Stomach smooth muscle (tissue), 2 donors: ENCODE data around the gene RPS27A.
A peak's percentile ranks its signal among the peaks of the same experiment; 100 is the strongest.
"Not testable (repeated sequence)": the region's sequence is repeated elsewhere in the genome, so short reads cannot be mapped to it uniquely, and the experiment has no call there.

Source experiments
- H3K27ac ChIP-seq: one replicate; pipeline ENCODE4 v1.7.0; 2013; ENCODE audit warnings: mild to moderate bottlenecking, low read length, inconsistent platforms
- H3K27me3 ChIP-seq, 2 donors: one replicate each; pipeline ENCODE4 v1.7.0; 2013; ENCODE audit warnings: low read length in 2 of 2; ENCODE audit not compliant: insufficient read depth in 2 of 2, control insufficient read depth in 1 of 2
- H3K36me3 ChIP-seq, 2 donors: one replicate each; pipeline ENCODE4 v1.7.0; 2013; ENCODE audit warnings: low read length in 2 of 2; ENCODE audit not compliant: control insufficient read depth in 2 of 2, insufficient read depth in 2 of 2
- H3K4me1 ChIP-seq: one replicate; pipeline ENCODE4 v1.7.0; 2013; ENCODE audit warnings: low read length; ENCODE audit not compliant: control insufficient read depth, insufficient read depth
- H3K4me3 ChIP-seq, 2 donors: one replicate each; pipeline ENCODE4 v1.7.0; 2013; ENCODE audit warnings: low read length in 2 of 2
- H3K9ac ChIP-seq, 2 donors: one replicate each; pipeline ENCODE4 v1.7.0; 2013; ENCODE audit warnings: low read length in 2 of 2, mild to moderate bottlenecking in 1 of 2
- H3K9me3 ChIP-seq, 2 donors: one replicate each; pipeline ENCODE4 v1.7.0; 2013; ENCODE audit warnings: low read length in 2 of 2; ENCODE audit not compliant: control insufficient read depth in 2 of 2
- donor health status: healthy.
- donor health status: Pancreatic carcinoma.

RPS27A gene

GRCh38 chr2:55239656-55240222, 7.3 kb downstream of the RPS27A start:
- H3K4me1 ChIP-seq = no peaks in the 10 kb centered on the region
- no peak overlapping the region for H3K4me3 ChIP-seq
- H3K27me3 ChIP-seq = no peaks in the 10 kb centered on the region
- H3K9me3 ChIP-seq = no peaks in the 10 kb centered on the region
- H3K27ac ChIP-seq = no peak overlapping the region
- H3K9ac ChIP-seq = no peak overlapping the region
- H3K36me3 ChIP-seq = peaks cover 21 to 26% of the 10 kb centered on the region in 2 donors

- H3K4me3 ChIP-seq, H3K9me3 ChIP-seq, H3K9ac ChIP-seq, H3K27me3 ChIP-seq, H3K4me1 ChIP-seq, H3K27ac ChIP-seq: not testable (repeated sequence)
- peaks cover 9 to 17% of the 10 kb centered on the region in 2 donors for H3K36me3 ChIP-seq
Observed at GRCh38 chr2:55241582-55241981, 9.1 kb downstream of the RPS27A start.

GRCh38 chr2:55242617-55243016, 10.1 kb downstream of the RPS27A start:
- Histone ChIP-seq H3K36me3 (peaks cover 14 to 23% of the 10 kb centered on the region in 2 donors), H3K9me3 (no peaks in the 10 kb centered on the region), H3K9ac (no peak overlapping the region)

GRCh38 chr2:55245411-55245810, 12.9 kb downstream of the RPS27A start:
- Histone ChIP-seq H3K9me3 (no peaks in the 10 kb centered on the region), H3K27me3 (no peaks in the 10 kb centered on the region), H3K9ac (no peak overlapping the region), H3K36me3 (peaks cover 23 to 26% of the 10 kb centered on the region in 2 donors), H3K4me3 (no peak overlapping the region), H3K27ac (no peak overlapping the region), H3K4me1 (no peaks in the 10 kb centered on the region)

More at GRCh38 chr2:55242617-55243016, 10.1 kb downstream of the RPS27A start:
- H3K27me3 ChIP-seq = no peaks in the 10 kb centered on the region
- no peak overlapping the region for H3K4me3 ChIP-seq
- H3K4me1 ChIP-seq = no peaks in the 10 kb centered on the region
- H3K27ac ChIP-seq = no peak overlapping the region

GRCh38 chr2:55247025-55247424, 14.5 kb downstream of the RPS27A start:
- Histone ChIP-seq H3K9ac (no peak overlapping the region), H3K4me1 (no peaks in the 10 kb centered on the region), H3K36me3 (peaks cover 24 to 25% of the 10 kb centered on the region in 2 donors), H3K9me3 (no peaks in the 10 kb centered on the region), H3K4me3 (no peak overlapping the region), H3K27me3 (no peaks in the 10 kb centered on the region), H3K27ac (no peak overlapping the region)

- Histone ChIP-seq H3K9me3 (no peaks in the 10 kb centered on the region), H3K4me1 (no peaks in the 10 kb centered on the region), H3K4me3 (no peak overlapping the region), H3K36me3 (peaks cover 23 to 24% of the 10 kb centered on the region in 2 donors), H3K27ac (no peak overlapping the region), H3K9ac (no peak overlapping the region), H3K27me3 (no peaks in the 10 kb centered on the region)
Observed at GRCh38 chr2:55252832-55253231, 20.3 kb downstream of the RPS27A start.

GRCh38 chr2:55259586-55259985, 27.1 kb downstream of the RPS27A start:
- H3K27ac ChIP-seq, H3K4me3 ChIP-seq, H3K27me3 ChIP-seq, H3K9ac ChIP-seq, H3K4me1 ChIP-seq, H3K9me3 ChIP-seq: not testable (repeated sequence)
- H3K36me3 ChIP-seq = peaks cover 12 to 17% of the 10 kb centered on the region in 2 donors

GRCh38 chr2:55268288-55268906, 35.9 kb downstream of the RPS27A start:
- Histone ChIP-seq H3K27ac (peak overlapping the region; percentile 89), H3K9ac (peak overlapping the region; percentile 82 to 95), H3K9me3 (no peaks in the 10 kb centered on the region), H3K27me3 (no peaks in the 10 kb centered on the region), H3K36me3 (peaks cover 10 to 11% of the 10 kb centered on the region in 2 donors), H3K4me1 (peaks cover 13% of the 10 kb centered on the region), H3K4me3 (peak overlapping the region; percentile 71 to 96)

GRCh38 chr2:55268907-55269644, 36.6 kb downstream of the RPS27A start, which contains the start of gene MTIF2:
MTIF2 (minus strand) TSS chr2:55269231; CDS start chr2:55263858, 5,373 bp downstream.
- no peaks in the 10 kb centered on the region for H3K27me3 ChIP-seq
- H3K4me1 ChIP-seq = peaks cover 13% of the 10 kb centered on the region
- peaks cover 3 to 4% of the 10 kb centered on the region in 2 donors for H3K36me3 ChIP-seq
- H3K9ac ChIP-seq = peak within 1 kb of the TSS; percentile 82 to 95
- peak within 1 kb of the TSS; percentile 89 for H3K27ac ChIP-seq
- H3K9me3 ChIP-seq = no peaks in the 10 kb centered on the region
- H3K4me3 ChIP-seq = peak within 1 kb of the TSS; percentile 71 to 96

GRCh38 chr2:55269645-55269990, 37.1 kb downstream of the RPS27A start:
- Histone ChIP-seq H3K9ac (peak overlapping the region; percentile 82 to 95), H3K4me3 (peak overlapping the region; percentile 71 to 96), H3K27me3 (no peaks in the 10 kb centered on the region)

GRCh38 chr2:55274346-55274745, 41.9 kb downstream of the RPS27A start:
- H3K4me1 ChIP-seq, H3K36me3 ChIP-seq, H3K27ac ChIP-seq, H3K9me3 ChIP-seq, H3K4me3 ChIP-seq, H3K27me3 ChIP-seq, H3K9ac ChIP-seq: not testable (repeated sequence)

More at GRCh38 chr2:55269645-55269990, 37.1 kb downstream of the RPS27A start:
- H3K27ac ChIP-seq = peak overlapping the region; percentile 89
- H3K36me3 ChIP-seq = no peaks in the 10 kb centered on the region
- no peaks in the 10 kb centered on the region for H3K9me3 ChIP-seq
- H3K4me1 ChIP-seq = peaks cover 13% of the 10 kb centered on the region
